DMS53 treated with DMSO at 0.1 percent for 48 hours (cell line): ENCODE data around the gene S100A4.
"Not testable (repeated sequence)": the region's sequence is repeated elsewhere in the genome, so short reads cannot be mapped to it uniquely, and the experiment has no call there.

Experiments
- DNase-seq: peaks from one replicate; lab custom pipeline; 2025; ENCODE audit not compliant: unreplicated experiment; lab: John Stamatoyannopoulos, UW

S100A4 gene

DNA sequence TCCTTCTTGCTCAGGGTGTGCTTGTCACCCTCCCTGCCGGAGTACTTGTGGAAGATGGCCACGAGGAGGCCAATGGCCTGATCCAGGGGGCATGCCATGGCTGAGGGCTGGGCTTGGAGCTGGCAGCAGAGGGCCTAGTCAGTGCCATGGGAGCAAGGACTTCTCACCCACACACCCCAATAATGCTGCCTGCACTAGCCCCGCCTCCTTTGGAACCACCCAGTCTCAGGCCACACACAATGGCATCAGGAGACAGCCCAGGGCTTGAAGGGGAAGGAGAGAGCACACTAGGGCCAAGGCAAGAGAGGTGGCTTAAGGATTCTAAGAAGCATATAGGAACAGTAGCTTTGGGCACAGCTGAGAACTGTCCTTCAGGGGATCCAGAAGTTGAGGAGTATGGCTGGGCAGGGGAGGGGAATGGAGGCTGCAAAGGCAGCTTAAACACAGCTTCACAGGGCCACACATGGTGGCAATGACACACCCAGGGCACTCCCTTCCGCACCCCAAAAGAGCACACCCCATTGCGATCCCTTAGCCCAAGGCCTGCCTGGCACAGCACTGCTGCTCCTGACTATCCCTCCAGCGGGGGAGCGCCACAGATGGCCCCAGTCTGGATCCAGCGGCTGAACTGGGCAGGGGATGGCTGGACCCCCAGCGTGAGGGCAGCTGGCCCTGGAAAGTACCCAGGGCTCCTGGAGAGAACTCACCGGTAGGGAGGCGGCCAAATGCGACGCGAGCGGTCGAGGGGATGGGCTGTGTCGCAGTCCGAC is 10.2 kb downstream of the S100A4 start, which contains the start of gene S100A6:
S100A6 (minus strand) TSS at position 750 of the 770 bp plus-strand sequence; CDS start at position 98, 652 bp downstream.
- no peak for DNase-seq

DNA sequence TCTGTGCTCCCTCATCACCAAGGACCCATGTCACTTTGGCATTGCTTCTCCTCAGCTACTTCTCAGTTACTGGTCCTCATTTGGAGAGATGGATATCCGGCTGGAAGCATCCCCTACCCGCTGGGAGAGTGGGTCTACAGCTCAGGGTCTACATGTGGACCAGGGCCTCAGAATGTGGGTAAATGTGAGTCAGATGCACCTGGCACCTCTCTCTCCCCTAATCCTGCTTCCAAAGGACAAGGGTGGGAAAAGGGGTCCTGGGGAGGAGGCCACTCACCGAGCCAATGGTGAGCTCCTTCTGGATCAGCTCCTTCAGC is 10.7 kb downstream of the S100A4 start:
- no peak for DNase-seq

GRCh38 chr1:153534226-153534924 is 11.2 kb downstream of the S100A4 start:
- DNase-seq: no peak

DNA sequence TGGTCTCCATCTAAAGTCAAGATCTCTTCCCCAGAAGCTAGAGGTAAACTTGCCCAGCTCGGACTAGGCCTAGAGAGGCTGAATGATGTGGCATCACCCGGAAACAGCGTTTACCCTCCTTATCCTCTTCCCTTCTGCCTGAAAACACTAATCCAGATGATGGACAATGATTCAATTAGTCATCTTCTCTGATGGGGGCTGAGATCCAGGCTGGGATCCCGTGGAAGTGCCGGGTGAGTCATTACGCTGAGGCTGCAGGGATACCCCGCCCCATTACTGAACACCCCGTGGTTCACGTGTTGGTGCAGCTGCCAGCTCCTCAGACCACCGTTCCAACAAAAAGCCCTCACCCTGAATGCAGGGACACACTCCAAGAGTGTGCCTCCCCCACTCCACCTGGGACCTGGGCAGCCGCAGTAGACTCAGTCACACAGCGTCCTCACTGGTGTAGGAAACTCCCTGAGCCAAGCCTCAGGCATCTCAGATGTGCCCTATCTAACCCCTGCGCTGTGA is 11.9 kb downstream of the S100A4 start:
- peak; percentile 43 for DNase-seq

DNA sequence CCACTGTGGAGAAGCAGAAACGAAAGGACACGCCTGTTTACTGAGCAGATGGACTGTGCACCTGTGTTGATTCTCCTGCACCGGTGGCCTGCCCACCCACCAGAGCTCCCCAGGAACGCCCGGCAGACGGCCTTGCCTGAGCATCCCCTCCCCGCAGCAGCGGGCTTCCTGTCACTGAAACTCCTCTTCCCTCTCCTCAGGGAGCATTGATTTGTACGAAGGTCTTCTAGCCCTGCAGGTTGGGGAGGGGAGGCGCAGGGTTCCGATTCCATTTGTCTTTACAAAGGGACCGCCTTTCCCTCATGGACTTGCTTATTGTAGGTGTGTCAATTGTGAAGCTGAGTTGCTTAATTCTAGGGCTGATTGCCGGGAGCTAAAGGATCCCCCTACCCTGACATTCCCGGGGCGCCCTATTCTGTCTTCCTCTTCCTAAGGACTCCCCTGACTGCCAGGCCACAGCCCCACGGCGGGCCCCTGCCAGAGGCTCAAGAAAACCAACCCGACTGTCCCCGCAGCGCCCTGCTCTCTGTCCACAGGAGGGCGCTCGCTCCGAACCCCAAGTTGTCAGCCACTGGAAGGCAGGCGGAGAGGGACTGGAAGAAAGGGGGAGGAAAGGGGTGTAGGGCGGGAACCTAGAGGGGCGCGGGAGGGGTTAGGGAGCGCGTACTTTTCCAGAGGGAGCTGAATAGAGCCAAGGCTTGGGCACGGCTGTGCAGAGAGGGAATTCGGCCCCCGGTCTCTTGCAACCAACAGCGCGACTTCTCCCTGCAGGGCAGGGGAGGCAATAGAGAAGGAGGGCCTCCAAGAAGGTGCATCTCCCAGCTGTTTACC is 12.6 kb downstream of the S100A4 start:
- peak; percentile 85 for DNase-seq

- DNase-seq: no peak
Measured at GRCh38 chr1:153532181-153532580, 13.4 kb downstream of the S100A4 start.

- DNase-seq: no peak
Measured at GRCh38 chr1:153531638-153532037, 14.0 kb downstream of the S100A4 start.

- no peak for DNase-seq
Measured at GRCh38 chr1:153527683-153528040, 17.9 kb downstream of the S100A4 start.

- DNase-seq: no peak
Measured at GRCh38 chr1:153527023-153527682, 18.5 kb downstream of the S100A4 start.

- no peak for DNase-seq
Measured at GRCh38 chr1:153526132-153526543, 19.5 kb downstream of the S100A4 start.

- DNase-seq: no peak
Measured at GRCh38 chr1:153525088-153525728, 20.4 kb downstream of the S100A4 start.

DNA sequence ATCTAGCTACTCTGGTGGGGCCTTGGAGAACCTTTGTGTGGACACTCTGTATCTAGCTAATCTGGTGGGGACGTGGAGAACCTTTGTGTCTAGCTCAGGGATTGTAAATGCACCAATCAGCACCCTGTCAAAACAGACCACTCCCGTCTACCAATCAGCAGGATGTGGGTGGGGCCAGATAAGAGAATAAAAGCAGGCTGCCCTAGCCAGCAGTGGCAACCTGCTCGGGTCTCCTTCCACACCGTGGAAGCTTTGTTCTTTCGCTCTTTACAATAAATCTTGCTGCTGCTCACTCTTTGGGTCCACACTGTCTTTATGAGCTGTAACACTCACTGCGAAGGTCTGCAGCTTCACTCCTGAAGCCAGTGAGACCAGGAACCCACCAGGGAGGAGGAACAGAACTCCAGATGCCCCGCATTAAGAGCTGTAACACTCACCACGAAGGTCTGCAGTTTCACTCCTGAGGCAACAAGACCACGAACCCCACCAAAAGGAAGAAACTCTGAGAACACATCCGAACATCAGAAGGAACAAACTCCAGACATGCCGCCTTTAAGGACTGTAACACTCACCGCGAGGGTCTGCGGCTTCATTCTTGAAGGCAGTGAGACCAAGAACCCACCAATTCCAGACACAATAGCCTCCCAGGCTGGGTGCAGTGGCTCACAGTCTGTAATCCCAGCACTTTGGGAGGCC is 23.1 kb downstream of the S100A4 start:
- DNase-seq: not testable (repeated sequence)

DNA sequence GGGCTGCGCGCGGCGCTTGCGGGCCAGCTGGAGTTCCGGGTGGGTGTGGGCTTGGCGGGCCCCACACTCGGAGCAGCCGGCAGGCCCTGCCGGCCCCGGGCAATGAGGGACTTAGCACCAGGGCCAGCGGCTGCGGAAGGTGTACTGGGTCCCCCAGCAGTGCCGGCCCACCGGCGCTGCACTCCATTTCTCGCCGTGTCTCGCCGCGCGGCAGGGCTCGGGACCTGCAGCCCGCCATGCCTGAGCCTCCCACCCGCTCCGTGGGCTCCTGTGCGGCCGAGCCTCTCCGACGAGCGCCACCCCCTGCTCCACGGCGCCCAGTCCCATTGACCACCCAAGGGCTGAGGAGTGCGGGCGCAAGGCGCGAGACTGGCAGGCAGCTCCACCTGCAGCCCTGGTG is 23.8 kb downstream of the S100A4 start:
- DNase-seq: not testable (repeated sequence)

DNA sequence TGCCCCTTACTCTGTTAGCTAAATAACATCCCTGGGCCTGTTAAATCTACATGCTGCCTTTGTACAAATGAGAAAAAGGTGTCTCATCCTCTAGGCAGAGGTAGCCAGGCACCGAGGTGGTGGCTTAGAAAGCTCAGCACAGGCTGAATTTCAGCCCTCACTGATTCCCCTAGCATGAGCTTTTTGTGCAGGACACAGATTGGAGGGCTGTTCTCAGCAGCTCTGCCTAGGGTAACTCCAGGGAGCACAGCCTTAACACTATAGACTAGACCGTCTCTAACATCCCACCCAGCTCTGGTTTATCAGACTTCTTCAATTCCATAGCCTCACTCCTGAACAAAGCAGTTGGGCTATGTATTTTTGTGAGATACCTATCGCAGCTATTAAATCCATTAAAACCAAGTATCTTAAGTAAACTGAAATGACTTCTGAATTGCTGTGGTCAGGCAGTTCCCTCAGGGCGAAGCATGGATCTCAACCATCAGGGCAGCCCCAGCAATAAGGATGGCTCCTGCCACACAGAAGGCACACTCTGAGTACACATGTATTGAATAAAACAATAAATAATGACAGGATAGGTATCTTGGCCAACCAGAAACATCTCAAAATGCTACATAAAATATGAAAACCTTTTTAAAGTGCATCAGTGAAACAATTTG is 24.7 kb downstream of the S100A4 start:
- no peak for DNase-seq

DNA sequence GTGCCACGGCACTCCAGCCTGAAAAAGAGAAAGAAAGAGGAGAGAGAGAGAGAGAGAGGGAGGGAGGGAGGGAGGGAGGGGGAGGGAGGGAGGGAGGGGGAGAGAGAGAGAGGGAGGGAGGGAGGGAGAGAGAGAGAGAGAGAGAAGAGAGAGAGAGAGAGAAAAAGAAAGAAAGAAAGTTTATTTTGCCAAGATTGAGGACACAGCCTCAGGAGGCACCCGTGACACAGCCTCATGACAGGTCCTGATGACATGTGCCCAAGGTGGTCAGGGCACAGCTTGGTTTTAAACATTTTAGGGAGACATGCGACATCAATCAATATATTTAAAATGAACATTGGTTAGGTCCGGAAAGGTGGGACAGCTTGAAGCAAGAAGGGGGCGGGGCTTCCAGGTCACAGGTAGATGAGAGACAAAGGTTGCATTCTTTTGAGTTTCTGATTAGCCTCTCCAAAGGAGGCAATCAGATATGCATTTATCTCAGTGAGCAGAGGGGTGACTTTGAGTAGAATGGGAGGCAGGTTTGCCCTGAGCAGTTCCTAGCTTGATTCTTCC is 25.4 kb downstream of the S100A4 start:
- DNase-seq: not testable (repeated sequence)

- DNase-seq: no peak
Measured at GRCh38 chr1:153519242-153519641, 26.4 kb downstream of the S100A4 start.

DNA sequence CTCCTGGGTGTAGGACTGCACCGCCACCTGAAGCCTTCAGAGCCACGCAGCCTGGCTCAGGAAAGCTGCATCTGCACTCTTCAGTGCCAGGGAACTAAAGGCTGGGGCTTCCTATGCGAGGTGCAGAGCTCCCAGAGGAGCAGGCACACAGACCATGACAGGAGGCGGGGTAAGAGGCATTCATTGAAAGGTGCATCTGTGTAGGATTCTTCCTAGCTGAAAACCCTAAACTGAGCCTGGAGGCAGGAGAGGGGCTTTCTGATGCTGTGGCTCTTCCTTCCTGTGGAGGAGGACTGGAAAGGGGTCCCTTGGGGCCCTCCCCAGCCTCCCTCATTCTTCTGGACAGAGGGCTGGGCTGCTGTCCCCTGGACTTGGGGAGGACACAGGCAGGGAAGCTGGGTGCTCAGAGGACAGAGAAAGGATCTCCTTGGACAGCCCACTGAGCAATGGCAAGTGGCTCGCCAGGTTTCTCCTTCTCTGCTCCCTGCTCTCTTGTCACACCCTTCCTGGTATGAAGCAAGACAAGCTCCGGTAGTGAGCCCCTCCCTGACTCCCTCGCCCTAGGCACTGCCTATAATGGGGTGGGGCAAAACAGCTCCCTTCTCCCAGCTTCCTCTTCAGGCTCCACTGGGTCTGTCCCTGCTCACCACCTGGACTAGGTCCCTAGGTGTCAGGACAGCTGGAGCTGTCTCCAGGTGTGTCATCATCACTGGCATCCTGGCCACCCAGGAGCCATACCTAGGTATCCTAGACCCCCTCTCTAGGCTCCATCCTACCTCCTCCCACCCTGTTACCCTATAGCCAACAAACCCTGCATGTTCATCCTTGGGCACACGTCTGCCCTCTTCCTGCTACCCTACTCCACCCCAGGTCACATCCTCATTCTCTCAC is 29.9 kb downstream of the S100A4 start:
- DNase-seq: peak; percentile 56

GRCh38 chr1:153513666-153514065 is 31.9 kb downstream of the S100A4 start:
- no peak for DNase-seq
